ENCODE results near the gene ZNF592. TPM values are rescaled to one million over a fixed set of nuclear protein-coding genes. Genes with fewer than 3 reads are reported as not detected.

The ZNF592 gene
- total and polyA plus RNA-seq, 2 experiments from 2014 or later = 14.4 to 17.6 TPM

DNA sequence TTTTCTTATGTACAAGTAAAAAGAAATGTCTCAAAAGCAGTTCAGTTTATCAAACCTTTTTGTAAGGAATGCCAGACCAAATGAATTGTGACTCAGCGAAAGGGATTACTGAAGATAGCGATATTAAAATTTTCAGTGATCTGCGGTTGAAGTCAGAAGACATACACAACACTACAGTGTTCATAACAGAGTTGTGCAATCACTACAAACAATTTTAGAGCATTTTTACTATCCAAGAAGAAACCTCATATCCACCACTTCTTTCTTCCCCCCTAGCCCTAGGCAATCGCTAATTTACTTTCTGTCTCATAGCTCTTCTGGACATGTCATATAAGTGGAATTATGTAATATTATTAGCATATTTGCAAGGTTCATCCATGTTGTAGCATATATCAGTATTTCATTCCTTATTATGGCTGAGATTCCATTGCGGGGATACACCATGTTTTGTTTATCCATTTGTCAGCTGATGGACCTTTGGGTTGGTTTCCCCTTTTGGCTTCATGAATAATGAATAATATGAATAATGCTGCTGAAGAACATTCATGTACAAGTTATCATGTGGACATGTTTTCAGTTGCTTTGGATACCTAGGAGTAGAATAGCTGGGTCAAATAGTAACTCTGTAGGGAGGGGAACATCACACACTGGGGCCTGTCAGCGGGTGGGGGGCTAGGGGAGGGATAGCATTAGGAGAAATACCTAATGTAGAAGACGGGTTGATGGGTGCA lies 45.2 kb downstream of the ZNF592 start:
- peak overlapping the region; percentile 25 for H3K27ac ChIP-seq
- H3K9me2 ChIP-seq (replicated peaks; ENCODE audit: insufficient read depth) = no peaks in the 10 kb centered on the region
- no peaks in the 10 kb centered on the region for H3K4me1 ChIP-seq (ENCODE audit: insufficient read depth)
- no peaks in the 10 kb centered on the region for H3K27me3 ChIP-seq
- no peaks in the 10 kb centered on the region for H3K36me3 ChIP-seq (replicated peaks; ENCODE audit: insufficient read depth, low read depth)
- peaks cover 18% of the 10 kb centered on the region for H4K20me1 ChIP-seq (ENCODE audit: insufficient read depth, poor library complexity, severe bottlenecking)
- peak overlapping the region; percentile 35 for H3K4me2 ChIP-seq
- no peak for DNase-seq (ENCODE audit: low spot score)
- H2AFZ ChIP-seq = no peak overlapping the region
- TF ChIP-seq EZH2 (IDR thresholded peaks at IDR 0.05; ENCODE audit: borderline replicate concordance) = no peak
- H3K4me3 ChIP-seq = no peak overlapping the region
- H3K79me2 ChIP-seq = peaks cover 62% of the 10 kb centered on the region
- WGBS (ENCODE audit: low lambda C conversion rate, missing lambda C conversion rate) = 87% methylated on average over 7 of the region's 7 CpGs
- no peaks in the 10 kb centered on the region for H3K9me3 ChIP-seq (ENCODE audit: low read depth)

DNA sequence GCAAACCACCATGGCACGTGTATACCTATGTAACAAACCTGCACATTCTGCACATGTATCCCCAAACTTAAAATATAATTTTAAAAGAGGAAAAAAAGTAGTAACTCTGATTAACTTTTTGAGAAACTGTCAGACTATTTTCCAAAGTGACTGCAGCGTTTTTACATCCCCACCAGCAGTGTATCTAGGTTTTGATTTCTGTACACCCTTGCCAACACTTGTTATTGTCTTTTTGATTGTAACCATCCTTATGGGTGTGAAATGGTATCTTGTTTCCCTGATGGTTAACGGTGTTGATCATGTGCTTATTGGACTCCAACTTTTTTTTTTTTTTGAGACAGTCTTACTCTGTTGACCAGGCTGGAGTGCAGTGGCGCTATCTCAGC lies 45.8 kb downstream of the ZNF592 start:
- no peaks in the 10 kb centered on the region for H3K9me2 ChIP-seq (replicated peaks; ENCODE audit: insufficient read depth)
- H3K4me1 ChIP-seq (ENCODE audit: insufficient read depth) = no peaks in the 10 kb centered on the region
- H3K9me3 ChIP-seq (ENCODE audit: low read depth) = no peaks in the 10 kb centered on the region
- H2AFZ ChIP-seq = no peak overlapping the region
- TF ChIP-seq EZH2 (IDR thresholded peaks at IDR 0.05; ENCODE audit: borderline replicate concordance) (no peak), EZH2phosphoT487 (IDR thresholded peaks at IDR 0.05; ENCODE audit: low read depth, severe bottlenecking, unreplicated experiment) (no peak)
- TF ChIP-seq, protein P1, sequence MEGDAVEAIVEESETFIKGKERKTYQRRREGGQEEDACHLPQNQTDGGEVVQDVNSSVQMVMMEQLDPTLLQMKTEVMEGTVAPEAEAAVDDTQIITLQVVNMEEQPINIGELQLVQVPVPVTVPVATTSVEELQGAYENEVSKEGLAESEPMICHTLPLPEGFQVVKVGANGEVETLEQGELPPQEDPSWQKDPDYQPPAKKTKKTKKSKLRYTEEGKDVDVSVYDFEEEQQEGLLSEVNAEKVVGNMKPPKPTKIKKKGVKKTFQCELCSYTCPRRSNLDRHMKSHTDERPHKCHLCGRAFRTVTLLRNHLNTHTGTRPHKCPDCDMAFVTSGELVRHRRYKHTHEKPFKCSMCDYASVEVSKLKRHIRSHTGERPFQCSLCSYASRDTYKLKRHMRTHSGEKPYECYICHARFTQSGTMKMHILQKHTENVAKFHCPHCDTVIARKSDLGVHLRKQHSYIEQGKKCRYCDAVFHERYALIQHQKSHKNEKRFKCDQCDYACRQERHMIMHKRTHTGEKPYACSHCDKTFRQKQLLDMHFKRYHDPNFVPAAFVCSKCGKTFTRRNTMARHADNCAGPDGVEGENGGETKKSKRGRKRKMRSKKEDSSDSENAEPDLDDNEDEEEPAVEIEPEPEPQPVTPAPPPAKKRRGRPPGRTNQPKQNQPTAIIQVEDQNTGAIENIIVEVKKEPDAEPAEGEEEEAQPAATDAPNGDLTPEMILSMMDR (IDR thresholded peaks at IDR 0.05; ENCODE audit: poor library complexity) = no peak
- H3K36me3 ChIP-seq (replicated peaks; ENCODE audit: insufficient read depth, low read depth) = no peaks in the 10 kb centered on the region
- DNase-seq (ENCODE audit: low spot score) = no peak
- 98% methylated on average over 4 of the region's 4 CpGs for WGBS (ENCODE audit: low lambda C conversion rate, missing lambda C conversion rate)
- no peak overlapping the region for H3K4me3 ChIP-seq
- H4K20me1 ChIP-seq (ENCODE audit: insufficient read depth, poor library complexity, severe bottlenecking) = peaks cover 18% of the 10 kb centered on the region
- H3K79me2 ChIP-seq = peaks cover 57% of the 10 kb centered on the region
- H3K4me2 ChIP-seq = no peak overlapping the region
- H3K27ac ChIP-seq = no peak overlapping the region
- H3K27me3 ChIP-seq = no peaks in the 10 kb centered on the region

DNA sequence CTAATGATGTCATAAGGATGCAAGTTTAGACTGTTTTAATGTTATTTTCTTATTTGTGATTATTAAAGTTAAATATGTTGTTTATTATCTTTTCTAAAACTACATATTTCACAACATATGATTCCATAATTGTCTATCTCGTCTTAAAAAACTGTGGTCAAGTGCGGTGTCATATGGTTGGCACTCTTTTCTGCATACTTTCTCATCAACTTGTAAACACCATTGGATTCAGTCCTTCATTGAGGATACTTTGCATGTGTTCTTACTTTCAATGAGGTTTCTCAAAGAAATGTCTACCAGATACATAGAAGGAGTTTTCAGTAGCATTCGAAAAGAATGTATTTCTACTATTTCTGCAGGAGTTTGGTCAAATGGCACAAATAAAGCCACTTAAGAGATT lies 46.8 kb downstream of the ZNF592 start:
- Histone ChIP-seq H3K4me2 (no peak overlapping the region), H3K4me1 (ENCODE audit: insufficient read depth) (no peaks in the 10 kb centered on the region), H3K9me2 (replicated peaks; ENCODE audit: insufficient read depth) (no peaks in the 10 kb centered on the region), H4K20me1 (ENCODE audit: insufficient read depth, poor library complexity, severe bottlenecking) (peaks cover 12% of the 10 kb centered on the region), H3K79me2 (peaks cover 46% of the 10 kb centered on the region), H3K36me3 (replicated peaks; ENCODE audit: insufficient read depth, low read depth) (no peaks in the 10 kb centered on the region), H2AFZ (no peak overlapping the region), H3K4me3 (no peak overlapping the region), H3K9me3 (ENCODE audit: low read depth) (no peaks in the 10 kb centered on the region), H3K27ac (no peak overlapping the region), H3K27me3 (no peaks in the 10 kb centered on the region)
- WGBS (ENCODE audit: low lambda C conversion rate, missing lambda C conversion rate) = 91% methylated on average over 3 of the region's 3 CpGs
- no peak for DNase-seq (ENCODE audit: low spot score)
- TF ChIP-seq, protein P1 (IDR thresholded peaks at IDR 0.05; ENCODE audit: poor library complexity) = no peak
- TF ChIP-seq EZH2phosphoT487 (IDR thresholded peaks at IDR 0.05; ENCODE audit: low read depth, severe bottlenecking, unreplicated experiment) = no peak
- TF ChIP-seq EZH2 (IDR thresholded peaks at IDR 0.05; ENCODE audit: borderline replicate concordance) = no peak

DNA sequence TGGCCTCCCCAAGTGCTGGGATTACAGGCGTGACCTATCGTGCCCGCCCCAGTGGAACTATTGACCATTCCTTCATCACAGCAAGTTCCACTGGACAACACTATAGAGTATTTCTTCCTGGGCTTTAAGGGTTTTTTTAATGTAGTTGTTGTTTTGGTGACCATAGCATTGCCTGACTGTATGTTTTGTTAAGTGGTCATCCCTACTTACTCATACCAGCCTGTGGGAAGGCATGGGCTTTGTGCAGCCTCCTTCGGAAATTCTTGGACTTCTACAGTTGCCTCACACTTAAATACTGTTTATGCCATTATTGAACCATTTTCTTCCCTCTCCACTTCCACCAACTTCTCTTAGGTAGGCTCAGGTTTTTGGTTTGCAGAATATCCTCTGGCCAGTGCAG lies 48.8 kb downstream of the ZNF592 start:
- 97% methylated on average over 4 of the region's 4 CpGs for WGBS (ENCODE audit: low lambda C conversion rate, missing lambda C conversion rate)
- Histone ChIP-seq H3K36me3 (replicated peaks; ENCODE audit: insufficient read depth, low read depth) (no peaks in the 10 kb centered on the region), H3K4me1 (ENCODE audit: insufficient read depth) (no peaks in the 10 kb centered on the region), H3K9me3 (ENCODE audit: low read depth) (no peaks in the 10 kb centered on the region), H3K27me3 (no peaks in the 10 kb centered on the region), H2AFZ (no peak overlapping the region), H3K79me2 (peaks cover 34% of the 10 kb centered on the region), H3K9me2 (replicated peaks; ENCODE audit: insufficient read depth) (no peaks in the 10 kb centered on the region), H3K4me2 (no peak overlapping the region), H3K4me3 (no peak overlapping the region), H4K20me1 (ENCODE audit: insufficient read depth, poor library complexity, severe bottlenecking) (peaks cover 9% of the 10 kb centered on the region), H3K27ac (no peak overlapping the region)
- DNase-seq (ENCODE audit: low spot score) = no peak
- no peak for TF ChIP-seq EZH2 (IDR thresholded peaks at IDR 0.05; ENCODE audit: borderline replicate concordance)
- TF ChIP-seq EZH2phosphoT487 (IDR thresholded peaks at IDR 0.05; ENCODE audit: low read depth, severe bottlenecking, unreplicated experiment) = no peak
- TF ChIP-seq, protein P1 (IDR thresholded peaks at IDR 0.05; ENCODE audit: poor library complexity) = no peak

Data from hepatocyte (in vitro differentiated cells).